Measurements from ENCODE around the gene FARS2.
A peak's percentile ranks its signal among the peaks of the same experiment; 100 is the strongest.

Gene FARS2

DNA sequence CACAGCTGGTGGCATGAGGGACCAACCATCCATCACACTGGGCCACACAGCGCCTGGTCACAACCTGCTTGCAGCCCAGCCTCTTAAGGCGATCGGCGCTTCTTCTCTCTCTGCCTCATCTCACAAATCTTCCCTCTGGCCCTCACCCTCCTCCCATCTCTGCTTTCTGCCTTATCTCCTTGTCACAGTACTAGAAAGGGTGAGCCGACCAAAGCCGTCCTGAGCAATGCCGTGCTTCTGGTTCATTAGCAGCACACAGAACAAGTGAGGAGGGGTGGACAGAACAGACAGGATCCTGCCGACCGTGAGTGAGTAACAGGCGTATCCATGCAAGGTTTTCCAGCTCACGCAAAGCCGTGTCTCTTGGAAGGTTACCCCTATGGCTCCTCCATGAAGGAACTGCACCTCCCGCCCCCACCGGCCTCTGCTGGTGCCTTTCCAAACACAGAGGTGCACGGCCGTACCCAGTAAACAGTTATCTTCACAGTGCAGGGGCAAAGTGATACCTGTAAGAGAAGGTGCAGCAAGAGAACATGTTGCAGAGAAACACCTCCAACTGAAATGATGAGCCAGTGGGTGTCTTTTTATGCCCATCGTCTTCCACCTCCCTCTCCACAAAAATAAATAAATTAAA is 331.7 kb downstream of the FARS2 start:
- no peak for TF ChIP-seq CTCF (IDR thresholded peaks at IDR 0.05)
- Mint-ChIP-seq H3K27me3 (ENCODE audit: low read depth, poor library complexity) (peaks cover 3% of the 10 kb centered on the region), H3K4me3 (no peak overlapping the region), H3K36me3 (ENCODE audit: low read depth) (no peaks in the 10 kb centered on the region), H3K9me3 (no peaks in the 10 kb centered on the region), H3K4me1 (peaks cover 29% of the 10 kb centered on the region), H3K27ac (no peak overlapping the region)
- DNase-seq = no peak

DNA sequence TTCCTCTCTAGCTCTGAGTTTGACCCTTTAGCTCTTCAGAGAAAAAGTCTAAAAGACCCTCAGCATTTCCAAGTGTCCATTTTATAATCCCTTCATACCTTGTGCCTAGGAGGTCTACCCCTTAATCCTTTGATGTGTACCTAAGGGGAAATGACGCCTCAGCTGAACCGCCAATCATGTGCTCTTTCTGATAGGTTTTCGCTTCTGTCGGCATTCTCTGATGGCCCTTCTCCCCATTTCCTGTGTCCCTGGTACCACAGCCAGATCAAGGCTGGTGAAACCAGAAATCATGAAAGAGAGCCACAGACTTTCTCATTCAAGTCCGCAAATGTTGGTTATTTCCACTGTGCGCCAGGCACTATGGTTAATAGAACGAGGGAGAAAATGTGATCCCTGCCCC is 333.9 kb downstream of the FARS2 start:
- DNase-seq = no peak
- H3K36me3 Mint-ChIP-seq (ENCODE audit: low read depth) = no peaks in the 10 kb centered on the region
- peaks cover 6% of the 10 kb centered on the region for H3K27me3 Mint-ChIP-seq (ENCODE audit: low read depth, poor library complexity)
- H3K4me3 Mint-ChIP-seq = no peak overlapping the region
- no peak overlapping the region for H3K27ac Mint-ChIP-seq
- H3K4me1 Mint-ChIP-seq = peaks cover 24% of the 10 kb centered on the region
- TF ChIP-seq CTCF (IDR thresholded peaks at IDR 0.05) = no peak
- no peaks in the 10 kb centered on the region for H3K9me3 Mint-ChIP-seq

DNA sequence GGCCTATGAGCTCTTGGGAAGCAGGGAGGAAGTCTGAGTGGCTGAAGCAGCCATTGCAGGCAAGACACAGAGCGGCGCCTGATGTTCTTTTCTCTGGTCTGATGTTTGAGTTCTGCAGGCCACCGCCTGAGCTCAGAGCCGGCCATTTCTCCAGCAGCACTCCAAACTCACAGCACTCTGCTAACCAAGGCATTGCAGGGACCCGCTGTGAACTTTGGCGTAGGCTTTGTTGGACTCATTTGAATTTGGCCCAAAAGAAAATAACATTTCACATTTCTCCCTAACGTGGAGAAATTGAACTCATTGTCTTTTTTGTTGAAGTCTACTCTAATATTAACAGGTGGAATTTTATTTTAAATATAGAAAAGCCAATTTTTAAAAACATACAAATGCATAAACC is 336.1 kb downstream of the FARS2 start:
- no peak for DNase-seq
- H3K9me3 Mint-ChIP-seq = no peaks in the 10 kb centered on the region
- peaks cover 24% of the 10 kb centered on the region for H3K4me1 Mint-ChIP-seq
- no peak overlapping the region for H3K4me3 Mint-ChIP-seq
- no peak overlapping the region for H3K27ac Mint-ChIP-seq
- TF ChIP-seq CTCF (IDR thresholded peaks at IDR 0.05) = no peak
- peaks cover 6% of the 10 kb centered on the region for H3K27me3 Mint-ChIP-seq (ENCODE audit: low read depth, poor library complexity)
- H3K36me3 Mint-ChIP-seq (ENCODE audit: low read depth) = no peaks in the 10 kb centered on the region

GRCh38 chr6:5598123-5598522 is 336.8 kb downstream of the FARS2 start:
- H3K9me3 Mint-ChIP-seq = no peaks in the 10 kb centered on the region
- no peak overlapping the region for H3K27ac Mint-ChIP-seq
- no peak for DNase-seq

GRCh38 chr6:5599127-5599526 is 337.8 kb downstream of the FARS2 start:
- Mint-ChIP-seq H3K27me3 (ENCODE audit: low read depth, poor library complexity) (peaks cover 6% of the 10 kb centered on the region), H3K9me3 (no peaks in the 10 kb centered on the region), H3K4me3 (no peak overlapping the region), H3K36me3 (ENCODE audit: low read depth) (no peaks in the 10 kb centered on the region), H3K27ac (no peak overlapping the region), H3K4me1 (peaks cover 25% of the 10 kb centered on the region)
- TF ChIP-seq CTCF (IDR thresholded peaks at IDR 0.05) = no peak
- no peak for DNase-seq

More at GRCh38 chr6:5598123-5598522, 336.8 kb downstream of the FARS2 start:
- Mint-ChIP-seq H3K4me3 (no peak overlapping the region), H3K27me3 (ENCODE audit: low read depth, poor library complexity) (peaks cover 6% of the 10 kb centered on the region), H3K36me3 (ENCODE audit: low read depth) (no peaks in the 10 kb centered on the region), H3K4me1 (peaks cover 19% of the 10 kb centered on the region)
- TF ChIP-seq CTCF (IDR thresholded peaks at IDR 0.05) = no peak

- H3K27ac Mint-ChIP-seq = peak overlapping the region; percentile 89
Observed at GRCh38 chr6:5605937-5606336, 344.6 kb downstream of the FARS2 start.

More at GRCh38 chr6:5605937-5606336, 344.6 kb downstream of the FARS2 start:
- TF ChIP-seq CTCF (IDR thresholded peaks at IDR 0.05) = no peak
- peaks cover 56% of the 10 kb centered on the region for H3K4me1 Mint-ChIP-seq
- peaks cover 7% of the 10 kb centered on the region for H3K9me3 Mint-ChIP-seq
- peak overlapping the region; percentile 18 for H3K4me3 Mint-ChIP-seq
- DNase-seq = no peak
- peaks cover 11% of the 10 kb centered on the region for H3K36me3 Mint-ChIP-seq (ENCODE audit: low read depth)
- no peaks in the 10 kb centered on the region for H3K27me3 Mint-ChIP-seq (ENCODE audit: low read depth, poor library complexity)
